GM21528 (cell line): ENCODE results near the gene CRYBG1.

Source experiments
- ATAC-seq: cut with Tn5 transposase; IDR thresholded peaks from one replicate; pipeline ENCODE4 v1.9.1; 2021; ENCODE audit warnings: mild to moderate bottlenecking, moderate library complexity; ENCODE audit not compliant: unreplicated experiment, low FRiP score

The CRYBG1 gene

DNA sequence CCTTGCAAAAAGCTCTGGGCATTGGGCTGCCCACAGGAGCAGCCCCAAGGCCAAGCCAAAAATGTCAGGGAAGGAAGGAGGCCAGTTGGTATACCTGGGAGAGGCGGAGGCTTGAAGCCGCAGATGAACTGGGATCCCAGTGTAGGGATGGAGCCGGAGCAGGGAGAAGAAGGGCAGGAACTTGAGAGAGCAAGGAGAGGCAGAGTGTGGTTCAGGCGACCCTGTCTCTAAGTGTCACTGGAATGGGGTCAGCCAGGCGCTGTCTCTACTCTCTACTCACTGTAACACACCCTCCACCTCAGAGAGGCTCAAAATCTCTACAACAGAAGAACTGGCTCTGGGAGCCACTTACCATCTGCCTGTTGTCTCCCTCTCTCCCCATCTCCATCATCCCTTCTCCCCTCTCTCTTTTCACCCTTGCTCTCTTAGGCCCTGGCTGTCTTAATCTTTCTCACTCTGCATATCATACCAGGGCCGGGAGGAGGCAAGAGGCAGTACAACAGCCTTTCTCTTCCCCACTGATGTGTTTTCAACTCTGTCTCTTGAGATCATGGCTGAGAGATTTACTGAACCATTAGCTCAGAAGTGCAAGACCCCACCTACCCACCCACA is 93.3 kb downstream of the CRYBG1 start:
- ATAC-seq, result no peak

DNA sequence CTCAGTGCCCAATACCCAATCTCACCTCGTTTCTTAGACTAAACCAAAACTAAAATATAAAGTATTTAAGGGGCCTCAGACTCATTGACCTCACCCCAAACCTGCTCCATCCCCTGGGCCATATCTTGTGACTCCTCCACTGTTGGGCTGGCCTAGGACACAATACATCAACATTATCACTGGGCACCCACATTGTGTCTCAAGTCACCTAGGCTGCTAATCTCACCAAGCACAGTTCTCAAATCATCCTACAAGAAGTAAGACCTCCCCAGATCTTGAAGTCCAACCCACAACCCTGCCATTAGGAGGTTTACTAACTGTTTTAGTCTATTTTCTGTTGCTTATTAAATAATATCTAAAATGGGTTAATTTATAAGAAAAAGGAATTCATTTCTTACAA is 96.2 kb downstream of the CRYBG1 start:
- ATAC-seq, result no peak

DNA sequence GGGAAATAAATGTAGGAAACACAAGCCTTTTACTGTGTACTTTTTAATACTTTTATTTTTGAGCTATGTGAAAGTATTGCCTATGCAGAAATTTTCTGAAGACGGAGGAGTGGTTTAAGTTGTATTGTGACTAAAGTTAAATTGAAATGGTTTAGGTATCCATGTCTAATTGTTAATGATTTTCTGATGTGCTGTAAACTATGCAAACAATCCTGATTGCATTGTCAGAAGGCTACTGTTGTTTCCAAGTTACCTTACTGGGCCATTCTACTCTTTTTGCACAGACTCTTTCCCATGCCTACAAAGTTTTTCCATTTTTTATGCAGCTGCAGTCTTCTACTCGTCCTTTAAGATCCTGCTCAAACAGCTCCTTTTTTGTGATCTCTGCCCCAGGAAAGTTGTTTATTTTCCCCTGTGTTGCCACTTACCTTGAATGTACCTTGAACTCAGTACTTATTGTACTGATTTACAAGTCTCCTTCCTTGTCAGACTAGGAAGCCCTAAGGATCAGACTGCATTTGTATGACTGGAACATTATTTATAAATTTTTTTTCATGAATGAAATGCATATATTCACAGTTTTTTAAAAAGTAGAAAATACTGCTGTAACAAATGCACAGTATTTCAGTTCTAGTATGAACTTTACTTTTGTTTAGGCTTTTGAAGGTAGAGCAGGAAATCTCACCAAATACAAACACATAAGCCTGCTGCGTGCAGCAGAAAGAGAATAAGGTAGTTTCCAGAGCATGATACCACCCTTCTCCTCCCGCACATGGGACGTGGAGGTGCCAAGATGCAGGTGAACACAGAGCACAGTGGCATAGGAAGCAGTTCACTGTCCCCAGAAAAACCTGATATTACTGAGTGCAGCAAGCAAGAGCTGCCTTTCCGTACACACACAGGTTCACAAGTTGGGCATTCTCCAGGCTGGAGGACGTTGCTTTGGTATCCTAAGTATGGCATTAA is 97.8 kb downstream of the CRYBG1 start:
- ATAC-seq, result no peak

DNA sequence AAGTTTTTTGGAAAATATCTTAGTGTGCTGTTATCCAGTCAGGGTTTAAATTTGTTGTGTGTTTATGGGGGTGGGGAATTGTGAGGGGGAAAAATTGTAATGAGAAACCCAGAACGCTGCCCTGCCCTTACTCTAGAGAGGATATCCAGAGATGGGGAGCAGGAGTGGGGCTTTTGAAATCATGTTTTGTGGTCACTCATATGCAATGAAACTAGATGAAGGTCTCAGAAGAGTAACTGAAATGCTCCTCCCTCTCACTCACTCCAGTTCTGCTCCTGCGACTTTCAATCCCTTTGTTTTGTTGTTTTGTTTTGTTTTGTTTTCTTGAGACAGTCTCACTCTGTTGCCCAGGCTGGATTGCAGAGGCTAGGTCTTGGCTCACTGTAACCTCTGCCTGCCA is 100.0 kb downstream of the CRYBG1 start:
- ATAC-seq, result no peak

- ATAC-seq, result no peak
These were observed 100.6 kb downstream of the CRYBG1 start for GRCh38 chr6:106461084-106461483.

DNA sequence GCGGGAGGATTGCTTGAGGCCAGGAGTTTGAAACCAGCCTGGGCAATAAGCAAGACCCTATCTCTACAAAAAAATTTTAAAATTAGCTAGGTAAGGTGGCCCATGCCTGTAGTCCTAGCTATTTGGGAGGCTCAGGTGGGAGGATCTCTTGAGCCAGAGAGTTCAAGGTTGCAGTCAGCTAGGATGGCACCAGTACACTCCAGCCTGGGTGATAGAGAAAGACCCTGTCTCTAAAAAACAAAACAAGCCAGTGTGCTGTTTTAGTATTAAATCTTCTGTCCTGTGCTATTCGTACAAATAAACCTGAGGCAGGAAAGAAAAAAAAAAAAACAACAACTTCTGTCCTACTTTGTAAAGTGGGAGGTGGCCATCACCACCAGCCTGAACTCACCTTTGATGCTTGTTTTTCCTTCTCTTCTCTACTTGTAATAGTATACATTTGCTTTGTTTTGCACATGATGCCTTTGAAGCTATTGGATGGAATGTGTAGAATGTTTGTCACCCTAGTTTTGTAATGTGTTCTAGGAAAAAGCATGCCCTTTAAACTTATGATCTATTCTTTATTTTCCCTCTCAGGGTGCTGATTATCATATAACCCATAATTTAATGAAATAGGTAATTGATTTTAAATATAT is 102.5 kb downstream of the CRYBG1 start:
- no peak for ATAC-seq

- ATAC-seq, result no peak
These were observed 105.7 kb downstream of the CRYBG1 start for GRCh38 chr6:106466211-106466610.

DNA sequence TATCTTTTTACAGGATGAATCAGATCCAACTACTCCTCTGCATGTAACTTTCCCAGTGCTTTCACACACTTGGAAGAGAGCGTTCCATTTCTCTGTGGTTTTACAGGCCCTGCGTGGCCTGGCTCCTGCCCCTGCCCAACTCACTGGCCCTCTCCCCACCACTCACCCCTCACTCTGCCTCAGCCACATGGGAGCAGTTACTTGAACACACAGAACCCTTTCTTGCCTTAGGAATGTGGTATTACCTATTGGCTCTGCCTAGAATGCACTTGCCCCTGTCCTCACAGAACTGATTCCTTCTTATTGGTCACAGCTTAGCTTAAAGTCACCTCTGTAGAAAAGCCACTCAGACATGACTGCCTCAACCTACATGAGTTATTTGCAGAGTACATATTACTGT is 108.4 kb downstream of the CRYBG1 start:
- no peak for ATAC-seq

DNA sequence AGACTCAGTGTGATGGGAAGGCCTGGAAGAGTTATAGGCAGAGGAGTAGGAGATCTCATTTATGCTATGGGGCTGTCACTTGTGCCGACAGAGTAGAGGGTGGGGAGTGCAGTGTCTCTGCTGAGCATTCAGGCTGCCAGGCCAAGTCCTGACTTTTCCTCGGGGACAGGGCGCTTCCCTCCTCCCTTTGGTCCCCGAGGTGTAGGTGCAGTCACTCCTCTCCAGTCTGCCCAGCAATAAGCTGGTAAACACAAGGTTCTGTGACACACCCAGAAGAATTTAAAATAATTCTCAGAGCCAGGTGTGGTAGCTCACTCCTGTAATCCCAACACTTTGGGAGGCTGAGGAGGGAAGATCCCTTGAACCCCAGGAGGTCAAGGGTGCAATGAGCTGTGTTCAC is 109.4 kb downstream of the CRYBG1 start:
- no peak for ATAC-seq

DNA sequence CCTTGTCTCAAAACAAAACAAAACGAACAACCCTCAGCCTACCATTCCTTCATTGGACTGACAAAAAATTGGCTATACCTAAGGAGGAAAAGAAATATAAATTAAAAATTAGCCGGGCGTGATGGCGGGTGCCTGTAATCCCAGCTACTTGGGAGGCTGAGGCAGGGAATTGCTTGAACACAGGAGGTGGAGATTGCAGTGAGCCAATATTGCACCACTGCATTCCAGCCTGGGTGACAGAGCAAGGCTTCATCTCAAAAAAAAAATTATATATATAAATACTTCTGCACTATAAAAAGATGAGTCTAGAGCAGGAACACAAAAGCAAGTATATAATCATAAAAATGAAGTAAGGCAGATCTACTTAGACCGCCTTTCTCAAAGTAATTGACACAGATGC is 109.8 kb downstream of the CRYBG1 start:
- ATAC-seq, result no peak

GRCh38 chr6:106470811-106471210 is 110.3 kb downstream of the CRYBG1 start:
- ATAC-seq, result no peak

DNA sequence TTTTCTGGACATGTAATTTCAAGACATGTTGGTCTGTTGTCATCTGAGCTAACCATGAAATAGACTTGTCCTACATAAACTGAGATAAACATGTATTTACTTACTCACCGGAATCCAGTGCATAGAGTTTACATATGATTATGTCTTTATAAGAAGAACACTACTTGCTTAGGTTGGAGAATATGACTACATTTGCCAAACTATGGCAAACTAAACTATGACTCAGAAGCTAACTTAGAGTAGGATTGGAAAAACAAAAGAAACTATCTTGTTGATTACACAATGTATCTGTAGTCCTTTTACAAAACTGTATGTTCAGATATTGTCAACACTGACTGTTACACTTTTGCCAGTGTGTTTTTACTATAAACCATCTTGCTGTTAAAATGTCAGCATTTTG is 113.3 kb downstream of the CRYBG1 start:
- ATAC-seq, result no peak

GRCh38 chr6:106474466-106474865 is 113.9 kb downstream of the CRYBG1 start:
- ATAC-seq, result no peak

DNA sequence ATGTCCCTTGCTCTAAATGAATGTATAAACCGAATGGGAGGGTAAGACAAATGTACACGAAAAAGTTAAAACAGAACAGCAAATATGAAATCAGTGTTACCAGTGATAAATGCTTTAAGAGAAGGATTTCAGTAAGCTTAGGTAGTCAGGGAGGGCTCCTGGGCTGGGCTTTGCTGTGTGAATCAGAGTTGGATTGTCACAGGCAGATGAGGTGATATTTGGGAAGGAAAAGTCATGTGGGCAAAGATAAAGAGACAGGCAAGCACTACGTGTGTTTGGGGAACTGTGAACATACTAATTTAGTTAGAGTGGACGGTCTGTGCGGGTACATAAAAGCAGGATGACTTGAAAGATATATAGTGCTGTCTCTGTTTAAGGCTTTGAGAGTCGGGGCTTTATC is 114.8 kb downstream of the CRYBG1 start:
- ATAC-seq, result no peak

- ATAC-seq, result no peak
These were observed 116.0 kb downstream of the CRYBG1 start for GRCh38 chr6:106476331-106477105.

GRCh38 chr6:106477146-106477545 is 116.6 kb downstream of the CRYBG1 start:
- no peak for ATAC-seq

DNA sequence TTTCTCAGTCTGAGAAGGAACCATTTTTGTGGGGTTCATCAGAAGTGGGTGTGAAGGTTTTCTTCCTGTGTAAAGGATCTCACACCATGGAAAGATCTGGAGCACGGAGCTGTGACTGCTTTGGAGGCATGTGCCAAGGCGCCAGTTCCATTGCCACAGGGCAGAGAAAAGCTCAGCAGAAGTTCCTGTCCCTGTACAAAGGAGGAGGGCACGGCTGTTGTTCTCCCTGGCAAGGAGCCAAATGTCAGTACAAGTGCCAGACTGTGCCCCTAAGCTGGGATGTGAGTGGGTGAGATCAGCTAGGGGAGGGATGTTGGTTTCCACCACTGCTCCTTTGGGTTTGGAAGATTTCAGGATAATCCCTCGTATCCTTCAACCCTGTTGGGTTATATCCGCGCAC is 117.3 kb downstream of the CRYBG1 start:
- no peak for ATAC-seq

- ATAC-seq, result no peak
These were observed 125.7 kb downstream of the CRYBG1 start for GRCh38 chr6:106486236-106486635.

GRCh38 chr6:106488494-106489370 is 128.2 kb downstream of the CRYBG1 start:
- no peak for ATAC-seq

DNA sequence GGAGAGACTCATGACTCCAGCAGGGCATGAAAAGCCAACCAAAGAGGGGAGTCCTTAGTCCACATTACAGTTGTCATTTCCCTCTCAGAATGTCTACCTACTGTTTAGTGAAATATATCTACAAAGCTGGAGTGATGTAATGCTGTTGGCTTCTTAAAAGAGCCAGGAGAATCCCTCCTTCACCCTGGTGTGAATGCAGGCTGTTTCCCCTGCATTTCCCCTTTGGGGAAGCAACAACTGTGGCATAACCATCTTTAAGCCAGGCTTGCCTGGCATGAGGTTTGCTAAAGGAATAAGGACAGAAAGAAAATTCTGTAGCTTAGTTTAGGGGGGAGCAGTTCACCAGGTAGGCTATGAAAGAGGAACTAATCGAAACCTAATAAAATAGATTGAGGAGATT is 129.5 kb downstream of the CRYBG1 start:
- ATAC-seq, result no peak
